GM18498 (cell line): ENCODE data around the gene TSPO.

Experiments used
- ATAC-seq: cut with Tn5 transposase; IDR thresholded peaks from one replicate; pipeline ENCODE4 v1.9.1; 2021; ENCODE audit warnings: mild to moderate bottlenecking, moderate library complexity; ENCODE audit not compliant: unreplicated experiment

The TSPO gene

DNA sequence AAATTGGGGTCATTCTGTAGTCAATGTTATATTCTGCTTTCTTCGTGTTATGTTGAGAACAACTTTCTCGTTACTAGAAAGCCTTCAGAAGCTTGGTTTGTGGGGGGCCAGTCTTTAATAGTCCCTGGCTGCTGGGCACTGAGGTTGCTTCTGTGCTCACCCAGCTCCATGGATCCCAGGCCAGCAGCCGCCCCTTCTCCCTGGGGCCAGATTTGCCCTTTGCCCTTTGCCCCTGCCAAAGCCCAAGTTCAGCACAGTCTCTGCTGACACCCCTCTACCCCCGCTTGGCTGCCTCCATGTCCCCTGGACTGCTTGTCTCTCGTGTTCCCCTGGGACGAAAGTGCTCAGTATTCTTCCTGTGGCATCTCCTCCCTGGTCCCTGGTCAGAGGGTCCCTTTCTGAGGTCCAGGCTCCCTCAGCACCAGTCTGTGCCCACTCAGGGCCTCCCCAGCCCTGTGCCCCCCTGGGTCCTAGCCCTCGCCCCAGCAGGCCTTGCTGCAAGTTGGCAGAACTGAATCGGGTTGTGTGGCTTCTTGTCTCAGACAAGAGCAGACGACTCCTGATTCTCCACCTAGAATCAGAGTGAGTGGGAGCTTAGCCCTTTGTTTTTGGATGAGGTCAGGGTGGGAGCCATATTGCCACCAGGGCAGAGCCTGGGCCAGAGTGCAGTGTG is 6.7 kb downstream of the TSPO start:
- no peak for ATAC-seq

DNA sequence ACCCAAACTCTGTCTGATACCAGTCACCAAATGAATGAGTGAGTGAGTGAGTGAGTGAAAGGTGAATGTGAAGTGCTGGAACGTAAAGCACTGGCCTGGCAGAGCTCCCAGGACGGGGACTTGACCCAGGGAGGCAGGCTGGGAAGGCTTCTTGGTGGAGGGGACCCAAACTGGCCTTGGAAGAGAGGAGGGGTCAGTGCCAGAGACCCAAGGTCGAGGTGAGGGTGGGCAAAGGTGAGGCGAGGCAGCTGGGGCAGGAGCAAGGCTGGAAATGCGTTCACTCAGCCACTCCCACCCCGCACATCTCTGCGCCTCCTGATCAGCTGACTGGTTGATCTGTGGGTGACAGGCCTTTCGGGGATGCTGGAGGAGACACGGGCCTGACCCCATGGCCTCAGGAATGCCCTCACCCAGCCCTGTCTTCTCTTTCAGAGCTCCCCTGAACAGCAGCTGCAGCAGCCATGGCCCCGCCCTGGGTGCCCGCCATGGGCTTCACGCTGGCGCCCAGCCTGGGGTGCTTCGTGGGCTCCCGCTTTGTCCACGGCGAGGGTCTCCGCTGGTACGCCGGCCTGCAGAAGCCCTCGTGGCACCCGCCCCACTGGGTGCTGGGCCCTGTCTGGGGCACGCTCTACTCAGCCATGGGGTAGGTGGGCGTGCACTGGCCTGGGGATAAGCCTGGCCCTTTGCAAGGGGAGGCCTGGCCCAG is 7.6 kb downstream of the TSPO start:
- no peak for ATAC-seq

DNA sequence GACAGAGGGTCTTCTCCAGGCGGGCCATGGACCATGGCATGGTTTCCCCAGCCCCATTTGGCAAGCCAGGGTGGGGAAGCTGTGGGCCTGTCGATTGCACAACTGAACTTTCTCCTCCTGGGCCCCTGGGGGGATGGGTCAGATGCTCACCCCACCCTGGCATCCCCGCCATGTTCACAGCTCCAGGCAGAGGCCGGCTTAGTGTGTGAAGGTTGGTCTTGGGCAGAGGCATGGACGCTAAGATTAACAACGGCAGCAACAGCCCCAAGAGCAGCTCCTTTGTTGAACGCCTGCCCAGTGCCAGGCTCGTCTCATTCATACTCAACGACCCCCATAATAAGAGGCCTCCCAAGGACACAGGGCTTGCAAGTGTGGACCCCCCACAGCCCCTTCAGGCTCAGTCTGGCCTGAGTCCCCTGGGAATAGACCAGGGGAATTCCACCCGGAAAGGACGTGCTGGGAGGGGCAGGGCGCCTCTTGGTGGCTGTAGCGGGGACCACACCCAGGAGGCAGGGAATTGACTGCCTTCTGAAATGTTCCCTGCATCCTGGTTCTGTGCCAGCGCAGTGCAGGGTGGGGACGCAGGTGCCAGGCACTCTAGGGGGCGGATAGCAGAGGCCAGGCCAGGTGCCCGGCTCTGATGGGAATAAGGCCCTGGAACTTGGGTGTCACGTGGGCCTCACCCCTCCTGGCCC is 8.3 kb downstream of the TSPO start:
- ATAC-seq, result no peak

DNA sequence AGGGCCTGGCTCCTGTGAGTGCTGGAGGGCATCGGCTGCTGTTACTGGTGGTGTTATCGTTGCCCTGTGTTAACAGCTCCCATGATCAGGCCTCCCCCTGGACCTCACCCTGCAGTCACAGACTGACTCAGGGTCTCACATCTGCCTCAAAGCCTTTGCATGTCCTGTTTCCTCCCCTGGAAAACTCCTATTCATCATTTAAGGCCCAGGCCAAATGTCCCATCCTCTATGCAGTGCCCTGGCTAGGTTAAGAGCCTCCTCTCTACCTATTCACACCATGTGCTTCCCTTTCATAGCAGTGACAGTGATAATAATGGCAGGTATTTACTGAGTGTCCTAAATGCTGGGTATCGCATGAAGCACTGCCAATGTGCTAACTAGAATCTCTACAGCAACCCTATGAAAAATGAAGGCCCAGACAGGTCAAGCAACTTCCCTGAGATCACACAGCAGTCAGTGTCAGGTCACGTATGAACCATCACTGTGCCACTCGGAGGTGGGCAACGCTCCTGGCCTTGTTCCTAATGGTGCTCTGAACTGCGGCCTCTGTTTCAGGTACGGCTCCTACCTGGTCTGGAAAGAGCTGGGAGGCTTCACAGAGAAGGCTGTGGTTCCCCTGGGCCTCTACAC is 9.3 kb downstream of the TSPO start:
- no peak for ATAC-seq

DNA sequence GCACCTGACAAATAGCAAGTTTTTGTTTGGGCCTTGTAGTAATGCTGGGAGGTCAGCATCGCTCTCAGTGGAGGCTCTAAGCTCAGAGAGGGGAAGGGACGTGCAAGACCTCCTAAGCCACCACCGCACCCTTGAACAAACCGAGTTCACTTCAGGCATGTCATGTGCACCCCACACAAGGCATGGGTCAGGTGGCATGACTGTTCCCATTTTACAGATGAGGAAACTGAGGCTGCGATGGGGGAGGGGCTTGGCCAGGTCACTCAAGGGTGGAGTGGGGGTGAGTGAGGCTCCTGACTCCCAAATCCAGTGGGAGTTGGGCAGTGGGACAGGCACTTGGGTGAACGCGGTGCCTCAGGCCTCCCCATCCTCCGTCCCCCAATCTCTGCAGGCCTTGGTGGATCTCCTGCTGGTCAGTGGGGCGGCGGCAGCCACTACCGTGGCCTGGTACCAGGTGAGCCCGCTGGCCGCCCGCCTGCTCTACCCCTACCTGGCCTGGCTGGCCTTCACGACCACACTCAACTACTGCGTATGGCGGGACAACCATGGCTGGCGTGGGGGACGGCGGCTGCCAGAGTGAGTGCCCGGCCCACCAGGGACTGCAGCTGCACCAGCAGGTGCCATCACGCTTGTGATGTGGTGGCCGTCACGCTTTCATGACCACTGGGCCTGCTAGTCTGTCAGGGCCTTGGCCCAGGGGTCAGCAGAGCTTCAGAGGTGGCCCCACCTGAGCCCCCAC is 11.2 kb downstream of the TSPO start:
- no peak for ATAC-seq

DNA sequence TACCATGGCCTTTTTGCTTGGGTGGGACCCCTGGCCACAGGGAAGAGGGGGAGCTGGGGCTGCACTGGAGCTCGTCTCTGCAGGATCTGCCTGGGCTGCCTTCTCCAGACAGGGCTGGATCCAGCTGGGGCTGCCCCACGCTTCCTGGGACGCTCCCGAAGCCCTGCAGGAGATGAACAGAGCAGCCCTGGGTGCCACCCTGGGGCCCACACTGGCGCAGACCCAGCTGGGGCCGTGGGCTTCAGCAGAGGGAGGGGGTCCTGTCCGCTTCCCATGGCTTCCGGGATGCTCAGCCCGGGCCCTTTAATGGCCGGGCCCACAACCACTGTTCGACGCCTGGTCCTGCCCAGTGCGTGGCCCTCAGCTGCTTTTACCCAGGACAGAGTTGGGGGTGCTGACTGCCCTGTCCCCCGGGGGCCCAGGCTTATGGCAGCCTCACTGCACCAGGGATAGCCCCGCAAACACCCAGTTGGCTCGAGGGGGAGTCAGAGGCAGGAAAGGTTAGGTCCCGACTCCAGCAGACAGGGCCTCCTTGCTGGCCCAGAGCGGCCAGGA is 12.0 kb downstream of the TSPO start:
- ATAC-seq, result no peak

DNA sequence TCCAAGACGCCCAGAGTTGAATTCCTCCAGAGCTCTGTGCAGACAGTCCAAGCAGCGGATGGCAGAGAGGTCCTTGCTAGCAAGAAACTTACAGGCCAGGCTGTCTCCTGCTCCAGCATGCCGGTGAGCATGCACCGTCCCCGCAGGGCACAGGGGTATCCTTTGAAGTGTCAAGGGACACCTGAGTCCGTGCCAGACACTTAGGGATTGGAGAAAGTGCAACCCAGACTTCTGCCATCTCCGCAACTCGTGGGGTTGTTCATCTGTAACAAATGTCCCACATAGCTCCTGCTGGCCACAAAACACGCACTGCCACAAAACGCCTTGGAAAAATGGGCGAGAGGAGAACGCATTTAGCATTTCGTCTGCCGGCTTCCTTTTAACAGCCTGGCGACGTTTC is 13.3 kb downstream of the TSPO start:
- ATAC-seq, result no peak

DNA sequence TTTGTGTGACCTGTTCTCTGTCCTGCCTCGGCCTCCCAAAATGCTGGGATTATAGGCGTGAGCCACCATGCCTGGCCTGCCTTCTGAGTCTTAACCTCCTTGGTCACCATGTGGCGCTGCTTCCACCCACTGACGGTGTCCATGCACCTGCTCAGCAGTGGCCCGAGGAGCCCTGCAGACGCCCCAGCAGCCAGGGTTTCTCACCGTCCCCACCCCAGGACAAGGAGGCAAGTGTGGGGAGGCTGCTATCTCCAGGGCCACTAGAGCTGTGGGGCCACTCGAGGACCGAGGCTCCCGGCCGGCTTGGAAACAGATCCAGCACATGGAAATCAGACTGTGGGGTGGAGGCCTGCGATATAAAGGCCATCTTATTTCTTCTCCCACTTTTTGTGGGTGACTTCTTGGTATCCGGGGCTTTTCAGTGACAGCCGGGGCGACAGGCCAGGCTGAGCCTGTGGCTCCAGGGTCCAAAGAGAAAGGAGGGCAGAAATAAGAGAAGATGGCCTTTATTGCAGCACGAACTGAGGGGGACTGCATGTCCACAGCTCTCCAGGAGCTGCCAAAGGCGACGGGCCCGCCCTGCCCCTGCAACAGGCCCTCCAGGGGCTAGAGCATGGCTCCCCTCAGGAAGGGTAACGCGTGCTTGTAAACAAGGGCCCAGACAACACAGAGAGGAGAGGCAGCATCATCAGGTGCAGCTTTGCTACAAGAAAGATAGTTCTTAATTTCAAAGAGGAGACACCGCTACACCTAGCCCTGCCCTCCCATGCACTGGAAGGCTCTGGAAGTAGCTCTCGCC is 15.0 kb downstream of the TSPO start:
- no peak for ATAC-seq

DNA sequence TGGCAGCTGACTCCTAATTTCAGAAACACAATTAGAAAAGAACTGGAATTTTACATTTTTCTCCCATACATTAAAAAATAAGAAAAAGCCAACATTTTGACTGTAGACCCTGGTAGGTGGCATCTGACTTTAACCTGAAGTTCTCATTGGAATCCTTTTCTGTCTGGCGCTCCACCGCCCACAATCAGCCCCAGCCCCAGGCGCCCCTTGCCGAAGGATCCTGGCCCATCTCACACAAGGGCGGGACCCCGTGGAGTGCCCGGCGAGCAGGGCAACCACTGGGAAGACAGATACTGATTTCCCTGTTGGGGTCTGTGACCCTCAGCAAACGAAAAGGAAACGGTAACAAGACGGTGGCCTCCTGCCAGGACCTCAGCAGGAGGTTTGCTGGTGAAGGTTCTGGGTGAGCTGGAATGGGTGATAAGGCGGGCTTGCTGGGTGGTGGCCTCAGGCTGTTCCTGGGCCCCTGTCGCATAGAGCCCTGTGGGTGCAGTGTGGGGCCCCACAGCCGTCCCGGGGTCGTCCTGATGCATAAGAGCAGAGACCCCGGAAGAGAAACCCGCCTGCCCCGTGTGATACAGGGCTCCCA is 15.7 kb downstream of the TSPO start:
- ATAC-seq, result no peak

DNA sequence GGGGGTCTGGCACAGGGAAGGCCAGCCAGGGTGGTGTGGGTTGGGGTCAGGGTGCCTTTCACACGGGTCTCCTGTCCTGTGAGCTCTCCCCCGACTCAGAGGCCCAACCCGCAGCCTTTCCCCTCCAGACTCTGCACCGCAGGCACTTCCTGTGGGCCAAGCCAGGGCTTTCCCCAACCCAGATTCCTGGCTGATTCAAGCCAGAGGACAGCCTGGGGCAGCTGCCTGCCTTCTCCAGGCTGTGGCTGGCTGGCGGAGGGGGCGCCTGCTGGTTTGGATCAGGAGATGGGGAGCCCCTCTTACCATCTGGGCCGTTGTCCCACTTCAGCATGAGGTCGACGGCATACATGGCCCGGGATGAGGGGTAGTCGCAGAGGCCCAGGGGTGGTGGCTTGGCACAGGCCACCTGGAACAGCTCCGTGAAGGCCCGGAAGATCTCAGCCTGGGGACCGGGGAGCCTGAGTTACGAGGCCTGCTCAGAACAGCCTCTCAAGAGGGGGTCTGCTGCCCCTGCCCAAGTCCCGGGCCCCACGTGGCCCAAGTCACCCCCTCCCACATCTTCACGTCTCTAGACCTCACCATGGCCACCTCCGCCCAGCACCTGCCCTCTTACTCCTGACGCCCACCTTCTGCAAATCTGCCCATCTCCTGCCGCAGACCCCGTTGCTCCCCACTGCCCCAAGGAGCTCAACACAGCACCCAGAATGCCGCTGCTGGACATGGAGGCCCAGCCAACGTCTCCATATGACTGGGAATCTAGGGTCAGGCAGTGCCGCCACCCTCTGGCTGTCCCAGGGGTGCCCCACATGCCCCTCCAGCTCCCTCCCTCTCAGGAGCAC is 17.3 kb downstream of the TSPO start:
- ATAC-seq, result no peak

DNA sequence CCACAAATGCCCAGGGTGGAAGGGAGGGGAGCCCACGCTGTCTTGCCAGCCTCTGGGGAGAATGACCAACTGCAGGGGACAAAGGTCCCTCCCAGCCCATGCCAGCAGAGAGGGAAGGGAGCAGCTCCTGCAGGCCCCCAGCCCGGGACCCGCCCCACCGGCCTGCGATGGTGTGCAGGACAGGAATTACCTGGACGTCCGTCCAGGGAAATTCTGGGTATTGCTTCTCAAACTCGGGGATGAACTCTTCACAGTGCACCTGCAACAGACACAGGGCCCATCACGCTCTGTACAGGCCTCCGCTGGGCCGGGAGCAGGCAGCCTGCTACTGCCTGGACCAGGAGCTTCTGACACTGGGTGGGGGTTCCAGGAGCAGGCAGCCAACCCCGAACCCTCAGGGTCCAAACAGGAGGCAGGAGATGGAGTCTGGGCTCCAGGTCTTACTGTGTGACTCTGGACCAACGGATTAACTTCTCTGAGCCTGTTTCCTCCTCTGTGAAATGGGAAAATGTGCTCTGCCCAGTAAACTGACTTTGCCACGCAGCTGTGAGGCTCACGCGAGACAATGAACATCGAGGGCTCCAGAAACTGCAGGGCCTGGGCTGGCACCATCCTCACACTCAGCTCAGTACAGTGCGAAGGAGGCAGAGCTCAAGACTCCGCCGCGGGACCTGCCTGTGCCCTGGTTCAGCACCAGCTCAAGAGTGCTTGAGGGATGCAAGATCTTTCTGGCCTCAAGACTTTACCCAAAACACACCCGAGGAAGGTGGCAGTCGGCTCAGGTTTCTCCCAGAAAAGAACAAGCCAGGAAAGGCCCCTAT is 18.2 kb downstream of the TSPO start:
- ATAC-seq, result no peak

DNA sequence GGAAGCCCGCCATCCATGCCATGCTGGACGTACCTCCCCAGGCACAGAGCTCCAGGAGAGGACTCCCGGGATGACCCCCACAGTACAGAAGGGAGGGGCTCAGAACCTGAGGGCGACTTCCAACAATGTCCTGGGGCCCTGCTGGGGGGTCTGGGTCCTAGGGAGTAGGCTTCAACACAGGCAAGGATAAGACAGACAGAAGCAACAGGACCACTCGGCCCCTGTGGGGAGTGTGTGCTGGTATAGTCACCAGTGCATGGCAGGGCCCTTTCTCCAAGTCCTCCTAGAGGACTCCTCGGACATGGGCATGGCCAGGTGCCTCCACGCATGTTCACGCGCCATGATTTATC is 18.7 kb downstream of the TSPO start:
- no peak for ATAC-seq

DNA sequence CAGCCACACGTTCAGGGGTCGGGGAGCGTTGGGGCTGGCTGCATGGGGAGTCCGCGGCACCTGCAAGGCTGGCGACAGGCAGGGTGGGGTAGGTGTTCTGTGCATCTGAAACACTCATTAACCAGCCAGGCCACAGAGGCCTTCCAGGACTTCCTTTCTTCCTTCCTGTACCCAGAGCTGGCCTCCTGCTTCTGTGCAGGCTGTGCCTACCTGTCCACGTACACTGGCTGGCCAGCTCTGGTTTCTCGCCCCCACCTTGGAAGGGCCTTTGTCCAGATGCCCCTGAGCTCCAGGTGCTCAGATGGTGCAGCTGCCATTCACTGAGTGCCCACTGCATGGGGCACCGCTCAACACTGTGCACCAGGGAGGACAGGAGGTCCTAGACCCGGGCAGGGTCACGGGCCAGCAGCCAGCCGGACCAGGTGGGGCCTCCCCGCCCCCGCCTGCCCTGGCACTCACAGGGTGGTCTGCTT is 19.7 kb downstream of the TSPO start:
- no peak for ATAC-seq

DNA sequence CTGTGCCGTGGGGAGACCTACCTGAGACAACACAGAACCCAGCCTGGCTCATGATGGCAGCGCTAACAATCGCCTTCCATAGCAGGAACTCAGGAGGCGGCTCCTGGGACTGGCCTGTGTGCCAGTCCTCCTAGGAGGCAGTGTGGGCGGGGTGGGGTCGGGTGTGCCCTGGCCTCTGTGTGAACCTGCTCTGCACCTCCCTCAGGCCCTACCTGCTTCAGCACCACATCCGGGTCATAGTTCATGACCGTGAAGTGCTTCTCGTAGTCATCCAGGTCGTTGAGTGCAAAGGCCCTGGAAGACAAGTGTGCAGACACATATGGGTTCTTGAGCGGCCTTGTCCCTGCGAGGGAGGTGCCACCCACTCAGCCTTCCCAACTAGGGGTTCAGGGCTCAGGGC is 20.2 kb downstream of the TSPO start:
- ATAC-seq, result no peak

DNA sequence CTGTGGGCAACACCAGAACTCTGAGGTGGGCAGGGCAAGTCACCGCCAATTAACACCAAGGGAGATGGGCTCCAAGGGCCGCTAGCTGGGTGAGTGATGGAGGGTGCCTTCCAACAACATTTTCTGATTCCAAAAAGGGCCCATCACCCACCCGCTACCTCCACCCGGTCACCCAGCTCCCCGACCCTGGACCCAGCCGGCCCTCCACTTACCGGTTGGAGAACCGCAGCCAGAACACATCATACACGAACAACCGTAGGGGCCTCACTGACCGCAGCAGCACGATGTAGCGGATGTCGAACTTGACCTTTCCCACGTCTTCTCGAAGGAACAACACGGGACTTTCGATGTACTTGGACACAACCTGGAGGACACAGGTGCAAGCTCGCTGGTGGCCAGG is 20.8 kb downstream of the TSPO start:
- no peak for ATAC-seq

DNA sequence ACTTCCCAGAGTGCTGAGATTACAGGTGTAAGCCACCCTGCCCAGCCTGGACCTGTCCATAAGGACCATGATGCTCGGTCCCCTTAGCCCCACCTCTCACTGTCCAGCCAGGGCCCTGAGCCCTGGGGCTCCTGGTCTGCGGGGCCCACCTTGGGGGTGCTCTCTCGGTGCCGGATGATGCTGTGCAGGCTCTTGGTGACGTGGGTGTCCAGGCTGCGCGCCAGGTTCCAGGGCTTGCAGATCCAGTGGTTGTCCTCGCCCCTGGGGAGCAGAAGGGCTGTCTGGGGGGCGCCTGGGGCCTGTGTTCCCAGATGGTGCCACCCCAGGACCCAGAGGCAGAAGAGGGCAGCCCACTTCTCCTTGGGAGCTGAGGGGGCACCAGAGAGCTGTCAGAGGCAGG is 22.2 kb downstream of the TSPO start:
- no peak for ATAC-seq

DNA sequence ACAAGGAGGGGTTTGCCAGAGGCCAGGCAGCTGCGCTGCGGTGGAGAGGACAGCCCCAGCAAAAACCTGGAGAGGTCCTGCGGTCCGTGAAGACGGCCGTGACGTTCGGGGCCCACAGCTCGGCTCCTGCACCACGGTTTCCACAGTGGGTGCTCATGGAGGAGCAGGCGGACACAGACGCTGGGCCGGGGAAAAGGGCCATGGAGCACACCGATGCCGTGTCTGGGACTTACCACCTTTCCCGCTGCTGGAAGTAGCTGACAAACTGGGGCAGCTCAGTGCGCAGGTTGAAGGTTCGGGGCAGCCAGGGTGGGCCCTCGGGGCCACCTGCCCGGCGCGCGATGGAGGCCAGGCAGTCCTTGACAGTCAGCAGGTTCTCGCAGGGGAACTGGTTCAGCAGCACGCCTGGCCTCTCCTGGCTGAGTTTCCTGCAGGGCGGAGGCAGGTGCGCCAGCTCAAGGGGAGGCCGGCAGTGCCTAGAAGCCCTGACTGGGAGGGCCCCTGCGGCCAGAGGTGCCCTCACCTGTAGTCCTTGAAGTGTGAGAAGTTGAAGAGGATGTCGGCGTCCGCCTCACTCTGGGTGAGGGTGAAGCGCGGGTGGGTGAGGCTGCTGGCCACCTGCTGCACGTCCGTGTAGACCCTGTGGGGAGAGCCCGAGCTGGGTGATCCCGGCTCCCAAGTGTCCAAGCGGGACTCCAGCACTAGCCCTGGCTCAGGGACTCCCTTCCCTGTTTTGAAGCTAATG is 22.8 kb downstream of the TSPO start:
- no peak for ATAC-seq
